ENCODE data around the gene NOP58.
"Not testable (repeated sequence)": the region's sequence is repeated elsewhere in the genome, so short reads cannot be mapped to it uniquely, and the experiment has no call there.

Gene NOP58

DNA sequence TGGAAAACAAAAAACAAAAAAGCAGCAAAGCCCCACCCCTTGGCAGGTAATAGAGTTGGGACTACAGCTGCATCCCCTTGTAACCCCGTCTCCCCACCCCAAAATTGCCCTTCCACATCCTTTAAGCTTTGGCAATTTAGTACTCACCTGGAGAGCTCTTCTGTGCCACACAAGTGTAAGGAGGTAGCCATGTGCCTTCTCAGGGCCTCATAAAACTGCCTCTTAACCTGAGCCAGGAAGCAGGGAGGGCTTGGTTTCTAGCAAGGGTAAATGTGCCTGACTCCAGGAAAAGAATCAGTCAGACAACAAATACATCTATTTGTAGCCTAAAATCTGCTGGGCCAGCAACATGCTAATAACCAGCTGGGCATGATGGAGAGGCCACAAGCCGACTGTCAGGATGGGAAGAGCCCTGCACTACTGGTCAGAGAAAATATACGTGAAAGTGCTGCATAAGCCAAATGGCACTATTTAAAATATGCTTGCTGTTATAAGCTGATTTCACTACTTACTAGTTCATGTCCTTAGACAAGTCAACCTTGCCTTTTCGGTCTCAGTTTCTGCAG, 46.3 kb downstream of the NOP58 start:
- no peak for DNase-seq (ENCODE audit: extremely low spot score)
- POLR2A ChIA-PET: no interaction called here
- no peak for TF ChIP-seq CTBP1 (IDR thresholded peaks at IDR 0.05; ENCODE audit: borderline replicate concordance)
- TF ChIP-seq NFRKB (IDR thresholded peaks at IDR 0.05): no peak
- no peak for TF ChIP-seq L3MBTL2 (conservative IDR thresholded peaks at IDR 0.05)
- TF ChIP-seq LEF1 (IDR thresholded peaks at IDR 0.05; ENCODE audit: borderline replicate concordance): no peak
- TF ChIP-seq FOXA1 (IDR thresholded peaks at IDR 0.05): no peak
- no peak for TF ChIP-seq PKNOX1 (IDR thresholded peaks at IDR 0.05)
- TF ChIP-seq FOXK2 (IDR thresholded peaks at IDR 0.05): no peak
- no peak for TF ChIP-seq FOXM1 (IDR thresholded peaks at IDR 0.05; ENCODE audit: borderline replicate concordance)
- TF ChIP-seq ZNF384 (IDR thresholded peaks at IDR 0.05): no peak
- no peak for TF ChIP-seq TARDBP (IDR thresholded peaks at IDR 0.05)
- TF ChIP-seq SUZ12 (IDR thresholded peaks at IDR 0.05): no peak
- no peak for TF ChIP-seq BHLHE40 (IDR thresholded peaks at IDR 0.05; ENCODE audit: borderline replicate concordance)
- TF ChIP-seq ELF4 (IDR thresholded peaks at IDR 0.05): no peak
- no peak for TF ChIP-seq SP1 (IDR thresholded peaks at IDR 0.05)
- TF ChIP-seq HDGF (IDR thresholded peaks at IDR 0.05; ENCODE audit: borderline replicate concordance): no peak
- TF ChIP-seq ARNT (IDR thresholded peaks at IDR 0.05): no peak
- CTCF ChIA-PET: interaction anchor here (0.7 kb wide), 1 partner anchor 27 kb away, joined by 3 read pairs; no protein-coding TSS in a partner anchor

DNA sequence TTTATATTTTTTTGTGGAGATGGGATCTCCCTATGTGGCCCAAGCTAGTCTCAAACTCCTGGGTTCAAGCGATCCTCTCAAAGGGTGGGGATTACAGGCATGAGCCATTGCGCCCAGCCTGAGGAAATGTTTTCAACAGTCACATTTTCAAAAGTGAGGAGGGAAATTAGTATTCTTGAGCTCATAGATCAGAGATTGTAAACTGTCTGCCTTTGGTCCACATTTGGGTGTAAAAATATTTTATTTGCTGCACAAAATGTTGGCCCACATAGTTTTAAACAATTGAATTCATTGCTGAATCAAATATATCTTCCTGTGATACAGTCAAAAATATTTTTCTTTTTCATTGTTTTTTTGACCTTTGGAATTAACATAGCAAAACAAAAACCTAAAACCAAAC, 48.6 kb downstream of the NOP58 start:
- no peak for TF ChIP-seq ZNF384 (IDR thresholded peaks at IDR 0.05)
- no peak for TF ChIP-seq NFRKB (IDR thresholded peaks at IDR 0.05)
- TF ChIP-seq ELF4 (IDR thresholded peaks at IDR 0.05): no peak
- no peak for TF ChIP-seq PKNOX1 (IDR thresholded peaks at IDR 0.05)
- no peak for TF ChIP-seq L3MBTL2 (conservative IDR thresholded peaks at IDR 0.05)
- TF ChIP-seq FOXA1 (IDR thresholded peaks at IDR 0.05): no peak
- TF ChIP-seq CTBP1 (IDR thresholded peaks at IDR 0.05; ENCODE audit: borderline replicate concordance): no peak
- no peak for TF ChIP-seq ARNT (IDR thresholded peaks at IDR 0.05)
- TF ChIP-seq FOXM1 (IDR thresholded peaks at IDR 0.05; ENCODE audit: borderline replicate concordance): no peak
- no peak for TF ChIP-seq LEF1 (IDR thresholded peaks at IDR 0.05; ENCODE audit: borderline replicate concordance)
- no peak for TF ChIP-seq SP1 (IDR thresholded peaks at IDR 0.05)
- no peak for TF ChIP-seq FOXK2 (IDR thresholded peaks at IDR 0.05)
- no peak for TF ChIP-seq BHLHE40 (IDR thresholded peaks at IDR 0.05; ENCODE audit: borderline replicate concordance)
- ChIA-PET POLR2A (no interaction called here), CTCF (no interaction called here)
- no peak for DNase-seq (ENCODE audit: extremely low spot score)

DNA sequence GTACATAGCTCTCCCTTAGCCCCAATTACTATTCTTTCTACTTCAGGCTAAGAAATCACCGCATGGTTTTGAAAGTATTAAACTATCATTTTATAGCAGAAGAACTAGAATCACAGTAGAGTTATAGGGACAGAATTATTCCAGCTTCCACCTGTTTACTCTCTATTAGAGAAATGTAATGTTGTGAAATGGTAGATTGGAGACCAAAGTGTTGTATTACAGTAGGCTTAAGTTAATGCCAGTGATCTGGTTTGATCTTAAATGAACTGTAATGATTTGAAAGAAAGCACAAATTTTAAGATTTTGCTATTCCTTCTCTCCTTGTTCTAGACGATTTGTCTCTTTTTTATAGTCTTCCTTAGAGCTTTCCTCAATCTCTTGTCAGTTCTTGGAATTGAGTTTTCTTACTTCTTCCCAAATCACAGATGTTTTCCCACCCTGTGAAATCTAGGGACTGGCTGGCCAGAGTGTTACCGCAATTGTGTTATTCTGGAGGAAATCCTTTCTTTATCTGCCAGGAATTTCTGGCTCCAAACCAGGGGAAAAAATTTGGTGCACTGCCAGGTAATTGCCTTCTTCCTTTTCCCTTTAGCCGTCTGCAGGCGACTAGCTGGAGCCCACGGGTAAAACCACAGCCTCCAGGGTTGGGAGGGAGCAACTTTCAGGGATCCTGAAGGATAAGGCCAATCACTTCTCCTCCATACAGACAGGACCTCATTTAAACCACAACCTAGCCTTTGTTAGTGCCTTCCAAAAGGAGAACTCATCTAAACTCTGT, 51.7 kb downstream of the NOP58 start:
- ChIA-PET POLR2A (no interaction called here), CTCF (no interaction called here)
- DNase-seq (ENCODE audit: extremely low spot score): no peak
- no peak for TF ChIP-seq ELF4 (IDR thresholded peaks at IDR 0.05)
- no peak for TF ChIP-seq NFRKB (IDR thresholded peaks at IDR 0.05)
- no peak for TF ChIP-seq HDGF (IDR thresholded peaks at IDR 0.05; ENCODE audit: borderline replicate concordance)
- no peak for TF ChIP-seq TARDBP (IDR thresholded peaks at IDR 0.05)
- TF ChIP-seq FOXM1 (IDR thresholded peaks at IDR 0.05; ENCODE audit: borderline replicate concordance): no peak
- TF ChIP-seq BHLHE40 (IDR thresholded peaks at IDR 0.05; ENCODE audit: borderline replicate concordance): no peak
- no peak for TF ChIP-seq SP1 (IDR thresholded peaks at IDR 0.05)
- no peak for TF ChIP-seq SUZ12 (IDR thresholded peaks at IDR 0.05)
- TF ChIP-seq ZNF384 (IDR thresholded peaks at IDR 0.05): no peak
- no peak for TF ChIP-seq LEF1 (IDR thresholded peaks at IDR 0.05; ENCODE audit: borderline replicate concordance)
- no peak for TF ChIP-seq CTBP1 (IDR thresholded peaks at IDR 0.05; ENCODE audit: borderline replicate concordance)
- TF ChIP-seq L3MBTL2 (conservative IDR thresholded peaks at IDR 0.05): no peak
- no peak for TF ChIP-seq ARNT (IDR thresholded peaks at IDR 0.05)
- no peak for TF ChIP-seq FOXA1 (IDR thresholded peaks at IDR 0.05)
- TF ChIP-seq FOXK2 (IDR thresholded peaks at IDR 0.05): no peak

GRCh38 chr2:202320362-202320761, 54.8 kb downstream of the NOP58 start:
- POLR2A ChIA-PET; DNase-seq (ENCODE audit: extremely low spot score): not testable (repeated sequence)
- CTCF ChIA-PET: interaction anchor here (0.7 kb wide), 1 partner anchor 76 kb away, joined by 3 read pairs; no protein-coding TSS in a partner anchor

DNA sequence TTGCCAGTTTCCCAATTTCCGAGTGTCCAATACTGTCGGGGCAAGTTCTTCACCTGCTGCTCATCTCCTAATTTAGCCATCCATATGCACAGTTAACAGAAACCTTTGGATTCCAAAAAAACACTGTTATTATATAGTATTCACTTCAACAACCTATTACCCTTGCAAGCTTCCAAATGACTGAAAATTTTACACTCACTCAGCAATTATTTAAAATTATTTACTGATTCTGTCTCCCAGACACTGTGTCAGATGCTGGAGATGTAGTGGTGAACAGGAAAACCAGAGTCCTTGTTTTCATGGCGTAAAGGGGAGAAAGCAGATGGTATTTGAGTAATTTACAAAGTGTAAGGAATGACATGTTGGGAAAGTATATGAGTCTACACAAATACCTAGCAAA, 56.9 kb downstream of the NOP58 start:
- TF ChIP-seq ZNF384 (IDR thresholded peaks at IDR 0.05) (no peak), LEF1 (IDR thresholded peaks at IDR 0.05; ENCODE audit: borderline replicate concordance) (no peak), SP1 (IDR thresholded peaks at IDR 0.05) (no peak), NFRKB (IDR thresholded peaks at IDR 0.05) (no peak), FOXA1 (IDR thresholded peaks at IDR 0.05) (no peak), SUZ12 (IDR thresholded peaks at IDR 0.05) (no peak), FOXK2 (IDR thresholded peaks at IDR 0.05) (no peak), TARDBP (IDR thresholded peaks at IDR 0.05) (no peak), ARNT (IDR thresholded peaks at IDR 0.05) (no peak), L3MBTL2 (conservative IDR thresholded peaks at IDR 0.05) (no peak), HDGF (IDR thresholded peaks at IDR 0.05; ENCODE audit: borderline replicate concordance) (no peak), PKNOX1 (IDR thresholded peaks at IDR 0.05) (no peak), BHLHE40 (IDR thresholded peaks at IDR 0.05; ENCODE audit: borderline replicate concordance) (no peak), ELF4 (IDR thresholded peaks at IDR 0.05) (no peak), FOXM1 (IDR thresholded peaks at IDR 0.05; ENCODE audit: borderline replicate concordance) (no peak)
- no peak for DNase-seq (ENCODE audit: extremely low spot score)
- ChIA-PET POLR2A (no interaction called here), CTCF (no interaction called here)

GRCh38 chr2:202327858-202328257, 62.3 kb downstream of the NOP58 start:
- ChIA-PET POLR2A (no interaction called here), CTCF (no interaction called here)
- DNase-seq (ENCODE audit: extremely low spot score): no peak
- no peak for TF ChIP-seq LEF1 (IDR thresholded peaks at IDR 0.05; ENCODE audit: borderline replicate concordance)
- no peak for TF ChIP-seq NFRKB (IDR thresholded peaks at IDR 0.05)
- no peak for TF ChIP-seq BHLHE40 (IDR thresholded peaks at IDR 0.05; ENCODE audit: borderline replicate concordance)
